Posterior vena cava (tissue), 2 donors: ENCODE data around the gene VAV1. TPM values are rescaled to one million over a fixed set of nuclear protein-coding genes. Genes with fewer than 3 reads are reported as not detected.
A peak's percentile ranks its signal among the peaks of the same experiment; 100 is the strongest.
"Not testable (repeated sequence)": the region's sequence is repeated elsewhere in the genome, so short reads cannot be mapped to it uniquely, and the experiment has no call there.

ENCODE experiments used
- DNase-seq: peaks from one replicate; pipeline ENCODE4 v3.0.0-alpha.2; 2020; ENCODE audit warnings: low spot score
- intact Hi-C, 2 donors: fragments of 100-400 bp; cut with DNase I; formaldehyde crosslinking; loops; one replicate each; pipeline versions ENCODE4 v1.14.1 to v1.14.2; 2022 to 2023
- total RNA-seq, 2 donors: library from RNA; stranded (reverse); fragmentation: NEBNext Ultra II Directional; extraction: Animal tissue kit (Norgen Biotek cat#: 25700); gene quantifications; one replicate each; pipeline ENCODE4 v1.2.1, GENCODE V29; 2021
- donor health status: DM: yes; HTN: yes; CAD: no.
- donor health status: DM: yes; HTN: yes; CAD: no.

VAV1 gene
- total RNA-seq, 2 donors from 2014 or later, result 6.4 to 7.8 TPM

DNA sequence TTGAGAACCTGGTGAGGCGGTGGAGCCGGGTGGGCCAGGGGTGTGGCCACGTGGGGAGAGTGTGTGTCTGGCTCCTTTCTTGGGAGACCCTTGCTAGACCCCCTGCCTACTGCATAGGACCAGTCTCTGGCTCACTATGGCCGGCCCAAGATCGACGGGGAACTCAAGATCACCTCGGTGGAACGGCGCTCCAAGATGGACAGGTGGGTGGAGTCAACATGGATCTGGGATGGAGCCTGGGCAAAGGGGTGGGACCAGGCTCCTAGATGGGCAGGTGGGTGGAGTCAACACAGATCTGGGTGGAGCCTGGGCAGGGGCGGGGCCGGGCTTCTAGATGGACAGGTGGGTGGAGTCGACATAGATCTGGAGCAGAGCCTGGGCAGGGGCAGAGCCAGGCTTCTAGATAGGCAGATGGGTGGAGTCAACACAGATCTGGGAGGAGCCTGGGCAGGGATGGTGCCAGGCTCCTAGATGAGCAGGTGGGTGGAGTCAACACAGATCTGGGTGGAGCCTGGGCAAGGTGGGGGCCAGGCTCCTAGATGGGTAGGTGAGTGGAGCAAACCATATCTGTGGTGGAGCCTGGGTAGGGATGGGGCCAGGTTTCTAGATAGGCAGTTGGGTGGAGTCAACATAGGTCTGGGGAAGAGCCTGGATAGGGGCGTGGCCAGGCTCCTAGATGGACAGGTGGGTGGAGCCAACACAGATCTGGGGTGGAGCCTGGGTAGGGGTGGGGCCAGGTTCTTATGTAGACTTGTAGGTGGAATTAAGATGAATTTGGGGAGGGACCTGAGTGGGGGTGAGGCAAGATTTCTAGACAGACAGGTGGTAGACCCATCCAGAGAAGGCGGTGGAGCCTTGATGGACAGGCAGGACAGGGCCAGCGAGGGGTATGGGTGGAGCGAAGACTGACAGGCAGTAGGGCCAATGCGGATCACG is 56.5 kb downstream of the VAV1 start:
- DNase-seq, result peak; percentile 69
- intact Hi-C loops, result no loop called here

DNA sequence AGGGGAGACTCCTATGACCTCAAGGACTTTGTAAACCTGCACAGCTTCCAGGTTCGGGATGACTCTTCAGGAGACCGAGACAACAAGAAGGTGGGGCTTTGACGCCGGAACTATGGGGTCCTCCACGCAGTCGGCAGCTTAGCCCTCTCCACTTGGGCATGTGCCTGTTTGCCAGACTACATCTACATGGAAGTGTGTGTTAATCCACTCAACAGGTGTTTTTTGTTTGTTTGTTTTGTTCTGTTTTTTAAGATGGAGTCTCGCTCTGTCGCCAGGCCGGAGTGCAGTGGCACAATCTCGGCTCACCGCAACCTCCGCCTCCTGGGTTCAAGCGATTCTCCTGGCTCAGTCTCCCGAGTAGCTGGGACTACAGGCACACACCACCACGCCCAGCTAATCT is 57.3 kb downstream of the VAV1 start:
- intact Hi-C loops, DNase-seq: not testable (repeated sequence)

DNA sequence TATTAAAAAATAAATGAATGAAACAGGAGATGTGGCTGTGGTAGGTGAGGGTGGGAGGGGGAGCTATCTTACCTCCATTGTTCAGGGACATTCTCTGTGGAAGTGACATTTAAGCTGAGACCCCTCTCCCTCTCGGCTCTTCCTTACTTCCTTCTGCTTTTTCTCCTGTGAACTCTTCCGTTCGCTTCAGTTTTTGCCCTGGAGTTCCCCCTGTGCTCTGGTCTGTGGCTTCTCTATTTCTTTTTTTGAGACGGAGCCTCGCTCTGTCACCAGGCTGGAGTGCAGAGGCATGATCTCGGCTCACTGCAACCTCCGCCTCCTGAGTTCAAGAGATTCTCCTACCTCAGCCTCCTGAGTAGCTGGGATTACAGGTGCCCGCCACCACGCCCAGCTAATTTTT is 58.6 kb downstream of the VAV1 start:
- intact Hi-C loops, result not testable (repeated sequence)
- DNase-seq, result peak; percentile 28

DNA sequence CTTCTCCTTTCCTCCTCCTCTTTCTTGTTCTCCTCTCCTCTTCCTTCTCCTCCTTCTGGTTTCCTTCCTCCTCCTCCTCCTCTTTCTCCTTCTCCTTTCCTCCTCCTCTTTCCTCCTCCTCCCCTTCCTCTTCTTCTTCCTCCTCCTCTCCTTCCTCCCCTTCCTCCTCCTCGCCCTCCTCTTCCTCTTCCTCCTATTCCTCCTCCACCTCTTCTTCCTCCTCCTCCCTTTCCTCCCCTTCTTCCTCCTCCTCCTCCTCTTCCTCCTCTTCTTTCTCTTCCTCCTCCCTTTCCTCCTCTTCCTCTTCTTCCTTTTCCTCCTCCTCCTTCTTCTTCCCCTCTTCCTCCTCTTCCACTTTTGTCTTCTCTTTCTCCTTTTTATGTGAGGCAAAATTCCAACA is 59.9 kb downstream of the VAV1 start:
- no peak for DNase-seq
- intact Hi-C loops, result no loop called here

DNA sequence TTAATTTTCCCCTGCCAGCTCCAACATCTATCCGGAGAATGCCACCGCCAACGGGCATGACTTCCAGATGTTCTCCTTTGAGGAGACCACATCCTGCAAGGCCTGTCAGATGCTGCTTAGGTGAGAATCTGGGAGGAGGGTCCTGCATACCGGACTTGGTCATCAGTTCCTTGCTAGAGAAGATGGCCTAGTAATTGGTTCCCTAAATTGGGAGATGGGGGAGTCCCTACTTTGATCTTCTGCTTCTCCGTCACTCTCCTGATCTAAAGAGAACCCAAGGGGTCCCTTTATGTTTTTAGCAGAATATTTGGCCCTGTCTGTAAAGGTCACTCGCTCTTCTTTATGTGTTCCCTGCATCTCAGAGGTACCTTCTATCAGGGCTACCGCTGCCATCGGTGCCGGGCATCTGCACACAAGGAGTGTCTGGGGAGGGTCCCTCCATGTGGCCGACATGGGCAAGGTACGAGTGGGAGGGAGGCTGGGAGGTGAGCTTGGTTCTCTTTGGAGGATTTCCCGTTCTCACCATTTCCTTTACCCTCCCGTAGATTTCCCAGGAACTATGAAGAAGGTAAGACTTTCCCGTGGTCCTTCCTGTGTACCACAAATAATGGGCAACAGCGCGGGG is 60.8 kb downstream of the VAV1 start:
- intact Hi-C loops, result no loop called here
- no peak for DNase-seq

DNA sequence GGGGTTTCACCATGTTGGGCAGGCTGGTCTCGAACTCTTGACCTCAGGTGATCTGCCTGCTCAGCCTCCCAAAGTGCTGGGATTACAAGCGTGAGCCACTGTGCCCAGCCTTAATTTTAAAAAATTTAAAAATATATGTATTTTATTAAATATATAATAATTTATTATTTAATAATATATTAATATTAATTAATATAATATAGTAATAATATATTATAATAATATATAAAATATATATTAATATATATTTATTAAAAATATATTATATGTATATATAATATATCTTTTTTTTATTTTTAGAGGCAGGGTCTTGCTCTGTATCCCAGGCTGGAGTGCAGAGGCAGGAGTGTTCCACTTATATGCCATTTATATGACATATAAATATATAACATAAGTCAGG is 61.9 kb downstream of the VAV1 start:
- no peak for DNase-seq
- intact Hi-C loops, result no loop called here

DNA sequence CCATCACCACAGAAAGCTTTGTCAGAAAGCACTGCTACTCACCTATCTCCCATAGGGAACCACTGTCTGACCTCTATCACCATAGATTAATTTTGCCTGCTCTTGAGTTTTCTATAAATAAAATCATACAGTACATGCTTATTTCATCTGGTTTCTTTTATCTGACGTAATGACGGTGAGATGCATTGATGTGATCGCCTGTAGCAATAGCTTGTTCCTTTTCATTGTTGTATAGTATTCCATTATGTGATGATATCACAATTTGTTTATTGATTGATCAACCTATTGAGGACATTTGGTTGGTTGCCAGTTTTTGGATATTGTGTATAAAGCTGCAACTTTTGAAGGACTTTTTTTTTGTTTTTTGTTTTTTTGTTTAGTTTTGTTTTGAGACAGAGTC is 63.0 kb downstream of the VAV1 start:
- DNase-seq, result no peak
- intact Hi-C loops, result no loop called here

DNA sequence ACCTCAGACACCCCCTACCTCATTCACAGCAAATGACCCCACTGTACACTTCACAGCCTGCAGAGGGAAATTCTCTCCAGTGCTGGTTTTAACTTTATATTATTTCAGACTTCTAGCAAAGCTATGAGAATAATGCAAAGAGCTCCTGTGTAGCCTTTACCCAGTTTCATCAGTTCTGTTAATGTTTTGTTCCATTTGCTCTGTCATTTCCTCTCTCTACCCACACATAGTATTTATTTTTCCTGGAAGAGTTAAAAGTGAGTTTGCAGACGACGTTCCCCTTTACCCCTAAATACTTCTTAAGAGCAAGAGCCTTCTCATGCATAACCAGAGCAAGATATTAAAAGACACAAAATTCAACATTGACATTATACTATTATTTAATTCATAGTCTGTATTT is 65.0 kb downstream of the VAV1 start:
- intact Hi-C loops, result no loop called here

DNA sequence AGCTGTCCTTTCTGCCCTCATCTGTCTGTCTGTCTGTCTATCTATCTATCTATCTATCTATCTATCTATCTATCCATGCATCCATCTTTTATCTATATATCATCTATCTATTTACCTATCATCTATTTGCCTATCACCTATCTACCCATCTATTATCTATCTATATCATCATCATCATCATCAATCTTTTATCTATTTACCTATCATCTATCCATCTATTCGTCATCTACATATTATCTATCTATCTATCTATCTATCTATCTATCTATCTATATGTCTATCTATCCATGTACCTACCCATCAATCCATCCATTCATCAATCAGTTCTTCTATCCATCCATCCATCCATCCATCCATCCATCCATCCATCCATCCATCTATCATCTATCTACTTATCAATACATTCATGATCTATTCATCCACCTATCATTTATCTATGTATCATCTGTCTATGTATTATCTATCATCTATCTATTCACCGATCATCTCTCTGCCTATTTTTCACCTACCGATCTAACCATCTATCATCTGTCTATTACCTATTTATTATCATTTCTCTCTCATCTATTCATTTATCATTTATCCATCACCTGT is 65.7 kb downstream of the VAV1 start:
- intact Hi-C loops, result no loop called here

More for the DNA sequence above, 65.0 kb downstream of the VAV1 start:
- DNase-seq, result no peak

DNA sequence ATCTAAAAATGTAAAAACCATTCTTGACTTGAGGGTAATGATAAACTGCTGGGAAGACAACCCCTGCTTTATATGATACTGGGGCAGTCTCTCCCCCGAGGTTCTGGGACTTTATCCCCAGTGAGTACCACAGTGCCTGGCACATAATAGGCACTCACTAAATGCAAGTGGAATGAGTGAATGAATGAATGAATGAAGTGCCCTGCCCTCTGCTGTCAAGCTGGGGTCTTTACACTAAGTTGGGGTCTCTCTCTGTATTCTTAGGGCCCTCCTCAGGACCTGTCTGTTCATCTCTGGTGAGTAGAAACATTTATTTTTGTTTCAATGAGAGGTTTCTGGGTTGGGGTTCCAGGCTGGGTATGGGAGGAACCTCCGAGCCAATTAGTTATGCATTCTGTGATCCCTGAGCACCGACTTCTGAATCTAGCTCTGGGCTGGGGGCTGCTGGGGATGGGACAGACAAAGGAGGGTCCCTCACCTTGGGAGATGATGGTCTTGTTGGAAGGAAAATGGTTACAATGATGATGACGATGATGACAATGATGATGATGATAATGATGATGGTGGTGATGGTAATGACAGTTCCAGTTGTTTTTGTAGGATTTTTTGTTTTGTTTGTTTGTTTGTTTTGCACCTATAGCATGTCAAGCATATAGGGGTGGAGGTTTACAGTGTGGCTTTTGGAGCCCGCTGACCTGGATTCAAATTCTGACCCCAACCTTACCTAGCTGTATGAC is 70.5 kb downstream of the VAV1 start:
- DNase-seq, result peak; percentile 20
- intact Hi-C loops, result no loop called here

More for the DNA sequence above, 65.7 kb downstream of the VAV1 start:
- no peak for DNase-seq

DNA sequence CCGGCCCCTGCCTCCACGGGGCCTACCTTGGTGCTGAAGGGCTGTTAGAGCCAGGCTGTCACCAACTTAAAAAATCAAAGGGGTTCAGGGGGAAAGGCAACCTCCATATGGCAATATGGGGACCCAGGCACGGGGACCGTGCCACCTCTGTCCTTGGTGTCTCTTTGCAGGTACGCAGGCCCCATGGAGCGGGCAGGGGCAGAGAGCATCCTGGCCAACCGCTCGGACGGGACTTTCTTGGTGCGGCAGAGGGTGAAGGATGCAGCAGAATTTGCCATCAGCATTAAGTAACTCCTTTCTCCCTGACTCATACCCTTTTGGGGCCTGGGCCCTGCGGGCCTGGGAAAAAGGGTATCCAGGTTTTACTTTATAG is 75.3 kb downstream of the VAV1 start:
- intact Hi-C loops, result no loop called here
- DNase-seq, result no peak

DNA sequence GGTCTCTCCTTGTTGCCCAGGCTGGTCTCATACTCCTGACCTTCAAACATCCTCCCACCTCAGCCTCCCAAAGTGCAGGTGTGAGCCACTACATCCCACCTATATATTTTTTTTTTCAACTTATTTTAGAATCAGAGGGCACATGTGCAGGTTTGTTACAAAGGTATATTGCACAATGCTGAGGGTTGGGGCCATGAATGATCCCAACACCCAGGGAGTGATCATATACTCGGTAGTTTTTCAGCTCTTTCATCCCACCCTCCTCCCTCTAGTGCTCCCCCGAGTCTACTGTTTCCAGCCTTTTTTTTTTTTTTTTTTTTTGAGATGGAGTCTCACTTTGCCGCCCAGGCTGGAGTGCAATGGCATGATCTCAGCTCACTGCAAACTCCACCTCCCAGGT is 76.5 kb downstream of the VAV1 start:
- no peak for DNase-seq
- intact Hi-C loops, result no loop called here

DNA sequence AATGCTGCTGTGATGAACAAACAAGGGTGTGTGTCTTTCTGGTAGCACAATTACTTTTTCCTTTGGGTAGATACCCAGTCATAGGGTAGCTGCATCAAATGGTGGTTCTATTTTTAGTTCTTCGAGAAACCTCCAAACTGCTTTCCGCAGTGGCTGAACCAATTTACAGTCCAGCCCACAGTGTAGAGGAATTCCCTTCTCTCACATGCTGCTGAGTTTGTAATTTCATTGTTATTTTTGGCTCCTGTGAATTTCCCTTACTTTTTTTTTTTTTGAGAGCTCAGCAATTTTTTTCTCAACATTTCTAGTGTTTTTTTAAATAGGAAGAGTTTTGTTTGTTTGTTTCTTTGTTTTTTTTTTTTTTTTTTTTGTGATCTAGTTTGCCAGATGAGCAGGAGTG is 77.4 kb downstream of the VAV1 start:
- intact Hi-C loops, result no loop called here
- no peak for DNase-seq

DNA sequence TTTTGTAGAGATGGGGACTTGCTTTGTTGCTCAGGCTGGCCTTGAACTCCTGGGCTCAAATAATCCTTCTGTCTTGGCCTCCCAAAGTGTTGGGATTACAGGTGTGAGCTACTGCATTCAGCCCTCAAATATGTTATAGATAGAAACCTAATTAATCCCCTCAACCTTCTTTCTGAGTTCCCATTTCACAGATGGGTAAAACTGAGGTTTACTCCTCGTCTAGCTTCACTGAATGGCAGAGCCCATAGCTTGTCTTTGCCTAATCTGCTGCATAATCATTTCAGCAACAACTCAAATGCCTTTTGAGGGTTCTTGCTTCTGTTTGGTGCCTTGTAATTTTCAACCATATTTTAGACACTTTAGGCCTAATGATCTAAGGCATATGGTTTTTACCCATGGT is 78.9 kb downstream of the VAV1 start:
- no peak for DNase-seq
- intact Hi-C loops, result no loop called here

DNA sequence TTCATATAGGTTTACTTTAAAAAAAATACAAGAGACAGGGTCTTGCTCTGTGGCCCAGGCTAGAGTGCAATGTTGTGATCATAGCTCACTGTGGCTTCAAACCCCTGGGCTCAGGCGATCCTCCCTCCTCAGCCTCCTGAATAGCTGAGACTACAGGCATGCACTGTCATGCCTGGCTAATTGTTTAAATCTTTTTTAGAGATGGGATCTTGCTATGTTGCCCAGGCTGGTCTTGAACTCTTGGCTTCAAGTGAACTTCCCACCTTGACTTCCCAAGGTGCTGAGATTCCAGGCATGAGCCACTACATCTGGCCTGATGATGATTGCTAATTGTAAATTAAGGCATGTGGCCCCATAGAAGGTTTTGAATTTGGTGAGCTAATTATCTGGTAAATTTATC is 79.5 kb downstream of the VAV1 start:
- intact Hi-C loops, result no loop called here
- DNase-seq, result no peak

DNA sequence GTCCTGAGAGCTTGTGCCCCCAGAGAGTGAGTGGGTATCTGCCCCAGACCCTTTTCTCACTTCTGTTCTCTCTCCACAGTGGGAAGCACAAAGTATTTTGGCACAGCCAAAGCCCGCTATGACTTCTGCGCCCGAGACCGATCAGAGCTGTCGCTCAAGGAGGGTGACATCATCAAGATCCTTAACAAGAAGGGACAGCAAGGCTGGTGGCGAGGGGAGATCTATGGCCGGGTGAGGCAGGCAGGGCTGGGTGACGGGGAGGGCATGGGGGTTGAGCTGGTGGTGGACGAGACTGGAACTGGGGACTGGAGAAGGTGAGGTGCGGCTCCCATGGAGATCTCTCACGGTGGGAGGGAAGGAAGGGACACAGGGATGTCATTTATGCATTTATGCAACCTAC is 81.4 kb downstream of the VAV1 start:
- intact Hi-C loops, result no loop called here

DNA sequence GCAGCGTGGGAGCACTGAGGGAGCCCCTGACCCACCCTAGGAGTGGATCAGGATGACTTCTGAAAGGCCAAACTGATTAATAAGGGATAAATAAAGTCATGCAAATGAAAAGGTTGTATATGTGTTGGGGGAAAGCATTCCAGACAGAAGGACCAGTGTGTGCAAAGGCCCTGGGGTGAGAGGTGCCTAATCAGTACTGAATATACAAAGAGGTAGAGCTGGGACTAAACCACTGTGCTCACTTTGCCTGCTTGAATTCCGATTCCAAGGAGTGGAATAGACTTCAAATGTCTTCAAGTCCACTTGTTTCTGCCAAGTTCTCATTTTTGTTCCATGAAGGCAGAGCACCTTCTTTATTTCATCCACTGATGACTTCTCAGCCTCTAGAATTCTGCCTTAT is 82.2 kb downstream of the VAV1 start:
- no peak for DNase-seq
- intact Hi-C loops, result no loop called here

More for the DNA sequence above, 81.4 kb downstream of the VAV1 start:
- DNase-seq, result no peak

DNA sequence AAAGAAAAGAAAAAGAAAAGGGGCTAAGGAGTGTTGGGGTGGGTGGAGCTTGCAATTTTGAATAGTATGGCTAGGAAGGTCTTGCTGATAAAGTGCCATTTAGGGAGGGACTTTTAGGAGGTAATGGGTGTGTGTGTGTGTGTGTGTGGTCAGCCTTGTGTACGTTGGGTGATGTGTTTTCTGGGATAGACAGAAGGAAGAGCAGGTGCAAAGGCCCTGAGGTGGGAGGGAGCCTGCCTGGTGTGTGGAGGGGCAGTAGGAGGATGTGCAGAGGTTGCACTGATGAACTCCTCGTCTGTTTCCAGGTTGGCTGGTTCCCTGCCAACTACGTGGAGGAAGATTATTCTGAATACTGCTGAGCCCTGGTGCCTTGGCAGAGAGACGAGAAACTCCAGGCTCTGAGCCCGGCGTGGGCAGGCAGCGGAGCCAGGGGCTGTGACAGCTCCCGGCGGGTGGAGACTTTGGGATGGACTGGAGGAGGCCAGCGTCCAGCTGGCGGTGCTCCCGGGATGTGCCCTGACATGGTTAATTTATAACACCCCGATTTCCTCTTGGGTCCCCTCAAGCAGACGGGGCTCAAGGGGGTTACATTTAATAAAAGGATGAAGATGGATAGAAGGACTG is 84.4 kb downstream of the VAV1 start:
- no peak for DNase-seq
- intact Hi-C loops, result no loop called here

DNA sequence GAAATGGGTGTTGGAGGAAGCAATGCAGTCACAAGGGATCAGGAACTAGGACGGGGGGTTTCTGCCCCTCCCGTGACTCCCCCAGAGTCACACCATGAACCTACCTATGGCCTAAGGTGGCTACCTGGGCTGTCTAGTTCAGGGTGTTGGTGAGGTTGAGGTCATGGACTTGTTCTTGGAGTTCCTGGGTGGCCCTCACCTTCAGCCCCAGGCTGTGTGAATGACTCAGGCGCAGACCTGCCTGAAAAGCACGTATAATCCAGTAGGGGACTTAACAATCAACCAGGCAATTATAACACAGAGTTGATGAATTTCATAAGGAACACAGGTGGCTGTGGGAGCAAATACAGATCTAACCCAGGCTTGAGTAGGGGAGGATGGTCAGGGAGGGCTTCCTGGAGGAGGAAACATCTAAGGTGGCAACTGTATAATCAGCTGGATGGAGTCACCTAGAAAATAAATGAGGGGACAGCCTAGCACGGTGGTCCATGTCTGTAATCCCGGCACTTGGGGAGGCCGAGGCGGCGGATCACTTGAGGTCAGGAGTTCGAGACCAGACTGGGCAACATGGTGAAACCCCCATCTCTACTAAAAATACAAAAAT is 89.3 kb downstream of the VAV1 start:
- DNase-seq, result no peak
- intact Hi-C loops, result loop anchor here in 1 of 2 donors (10.0 kb wide), 1 partner anchor 227 kb away; no protein-coding TSS in a partner anchor
